ENCODE results near the gene TNS3.

Gene TNS3

GRCh38 chr7:47418601-47419309 lies 163.2 kb downstream of the TNS3 start:
- DNase-seq: no peak

- DNase-seq: no peak
Observed at GRCh38 chr7:47416492-47417480, 165.1 kb downstream of the TNS3 start.

DNA sequence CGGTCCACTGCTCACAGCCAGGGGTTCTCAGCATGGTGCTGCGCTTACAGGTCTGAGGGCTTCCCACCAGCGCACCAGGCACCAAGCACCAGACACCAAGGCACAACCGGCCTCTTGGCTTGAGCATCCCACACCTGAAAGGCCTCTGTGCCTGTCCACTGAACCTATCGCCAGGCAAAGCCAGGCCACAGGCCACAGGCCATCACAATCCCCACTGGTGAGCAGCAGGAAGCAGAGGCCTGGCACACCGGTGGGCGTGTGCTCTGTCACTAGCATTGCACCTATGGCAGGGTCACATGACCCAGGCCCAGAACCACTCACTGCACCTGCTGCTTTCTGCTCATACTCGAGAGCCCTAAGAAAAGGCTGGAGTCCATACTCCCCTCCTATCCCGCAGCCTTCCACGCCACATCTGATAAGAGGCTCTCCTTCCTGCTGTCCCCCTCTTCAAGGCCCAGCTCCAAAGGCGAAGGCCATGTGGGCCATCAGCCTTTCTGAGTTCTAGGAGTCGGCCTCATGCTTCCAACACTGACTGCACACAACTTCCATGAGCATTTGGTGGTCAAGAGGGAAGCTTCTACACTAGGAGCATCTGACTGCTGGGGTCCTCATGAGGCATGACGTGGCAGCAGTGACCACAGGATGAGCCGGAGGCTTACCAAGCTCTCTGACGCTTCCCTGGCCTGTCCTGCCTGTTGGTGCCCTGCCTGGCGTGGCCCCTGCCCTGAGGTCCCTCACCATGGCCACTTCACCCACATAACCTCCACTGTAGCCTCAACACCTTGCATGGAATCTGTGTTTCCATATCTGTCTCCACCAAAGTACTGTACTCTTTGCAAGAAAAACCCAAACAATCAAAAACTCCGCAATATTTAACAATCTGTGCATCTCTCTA lies 166.3 kb downstream of the TNS3 start:
- DNase-seq: no peak

DNA sequence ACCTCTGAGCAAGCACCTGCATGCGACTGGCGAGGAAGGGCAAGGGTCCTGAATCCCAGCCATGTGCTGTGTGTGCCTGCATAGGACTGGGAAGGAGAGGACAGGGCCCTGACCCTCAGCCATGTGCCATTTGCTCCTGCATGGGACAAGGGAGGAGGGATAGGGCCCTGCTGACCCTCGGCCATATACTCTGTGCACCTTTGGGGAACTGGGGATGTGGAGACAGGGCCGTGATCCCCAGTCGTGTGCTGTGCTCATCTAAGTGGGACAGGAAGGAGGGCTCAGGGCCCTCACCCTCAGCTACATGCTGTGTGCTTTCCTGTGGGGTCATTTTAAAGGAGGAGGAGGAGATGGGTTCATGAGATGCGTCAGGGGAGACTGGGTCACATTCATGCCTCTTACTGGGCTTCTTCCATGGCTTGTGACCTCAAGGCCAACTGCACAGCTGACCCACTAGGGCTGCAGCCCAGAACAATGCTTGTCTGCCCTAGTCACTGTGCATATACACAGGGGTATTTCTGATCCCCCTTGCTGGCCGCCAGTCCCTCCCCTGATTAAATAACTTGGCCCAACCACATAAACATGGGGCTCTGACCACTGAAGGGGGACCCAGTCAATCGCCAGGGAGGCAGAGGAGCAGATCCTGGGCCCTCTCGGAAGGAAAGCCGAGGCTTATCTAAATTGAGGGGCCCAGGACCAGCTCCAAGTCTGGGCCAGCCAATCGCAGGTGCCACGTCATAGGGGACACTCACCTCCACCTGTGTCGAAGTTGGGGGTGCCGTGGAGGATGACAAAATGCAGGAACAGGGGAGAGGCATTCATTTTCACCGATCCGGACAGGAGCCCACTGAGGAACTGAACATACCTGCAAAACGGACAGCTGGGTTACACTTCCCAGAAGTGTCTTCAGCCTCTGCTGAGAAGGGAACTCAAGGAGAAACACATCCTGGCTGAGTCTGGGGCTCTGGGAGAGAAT lies 167.3 kb downstream of the TNS3 start:
- DNase-seq: no peak

GRCh38 chr7:47413526-47414341 lies 168.2 kb downstream of the TNS3 start:
- no peak for DNase-seq

- no peak for DNase-seq
Observed at GRCh38 chr7:47411901-47412300, 170.0 kb downstream of the TNS3 start.

DNA sequence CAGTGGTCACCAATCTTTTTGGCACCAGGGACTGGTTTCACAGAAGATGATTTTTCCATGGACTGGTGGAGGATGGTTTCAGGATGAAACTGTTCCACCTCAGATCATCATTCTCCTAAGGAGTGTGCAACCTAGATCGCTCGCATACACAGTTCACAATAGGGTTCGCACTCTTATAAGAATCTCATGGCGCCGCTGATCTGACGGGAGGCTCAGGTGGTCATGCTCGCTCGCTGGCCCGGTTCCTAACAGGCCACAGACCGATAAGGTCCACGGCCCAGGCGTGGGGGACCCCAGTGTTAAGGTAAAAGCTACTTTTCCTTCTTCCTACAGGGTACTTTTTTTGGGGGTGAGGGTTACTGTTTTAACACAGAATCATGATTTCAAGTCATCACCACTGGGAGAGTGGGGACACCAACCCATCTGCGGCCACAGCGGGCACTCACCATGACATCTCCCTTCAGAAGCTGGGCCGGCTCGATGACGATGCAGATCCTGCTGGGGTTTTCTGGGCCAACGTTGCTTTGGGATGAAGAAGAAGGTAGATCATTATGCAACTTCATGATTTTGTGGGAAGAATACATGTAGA lies 170.5 kb downstream of the TNS3 start:
- no peak for DNase-seq

- DNase-seq: no peak
Observed at GRCh38 chr7:47408675-47409074, 173.2 kb downstream of the TNS3 start.

- DNase-seq: no peak
Observed at GRCh38 chr7:47407821-47408674, 173.9 kb downstream of the TNS3 start.

DNA sequence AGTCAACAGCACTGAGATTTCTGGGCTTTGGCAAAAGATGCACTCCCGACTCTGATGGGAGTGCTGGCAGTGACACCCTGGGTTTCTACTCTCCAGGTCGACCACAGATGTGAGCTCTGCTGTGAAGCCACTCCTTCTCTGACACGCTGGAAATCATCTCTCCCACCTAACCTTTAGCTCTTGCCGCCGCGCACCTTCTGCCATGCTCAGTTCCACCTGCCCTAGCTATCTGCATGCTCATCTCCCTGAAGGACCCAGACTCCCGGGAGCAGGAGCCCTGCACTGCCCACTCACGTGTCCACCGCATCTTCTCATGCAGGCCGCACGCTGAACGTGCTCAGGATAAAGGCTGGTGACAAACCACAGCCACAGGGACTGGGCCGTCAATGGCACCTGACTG lies 174.8 kb downstream of the TNS3 start:
- DNase-seq: no peak

- DNase-seq: no peak
Observed at GRCh38 chr7:47406801-47407129, 175.1 kb downstream of the TNS3 start.

GRCh38 chr7:47405921-47406800 lies 175.8 kb downstream of the TNS3 start:
- no peak for DNase-seq

GRCh38 chr7:47405286-47405904 lies 176.5 kb downstream of the TNS3 start:
- DNase-seq: no peak

DNA sequence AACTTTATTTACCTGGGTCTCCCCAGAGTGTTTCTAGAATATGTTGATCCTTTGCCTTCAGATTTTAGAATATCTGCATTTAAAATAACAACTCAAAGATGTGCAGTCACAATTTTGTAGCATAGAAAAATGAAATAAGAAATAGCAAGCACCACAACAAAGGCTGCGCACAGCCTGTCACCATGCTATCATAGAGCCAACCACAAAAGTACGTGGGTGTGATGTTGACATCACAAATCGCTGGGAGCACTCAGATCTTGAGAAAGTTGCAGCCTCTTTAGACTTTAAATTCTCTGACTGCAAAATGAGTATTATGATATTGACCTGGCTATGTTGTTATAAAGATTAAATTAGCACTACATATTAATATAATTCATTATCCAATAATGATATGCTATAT lies 177.9 kb downstream of the TNS3 start:
- DNase-seq: no peak

DNA sequence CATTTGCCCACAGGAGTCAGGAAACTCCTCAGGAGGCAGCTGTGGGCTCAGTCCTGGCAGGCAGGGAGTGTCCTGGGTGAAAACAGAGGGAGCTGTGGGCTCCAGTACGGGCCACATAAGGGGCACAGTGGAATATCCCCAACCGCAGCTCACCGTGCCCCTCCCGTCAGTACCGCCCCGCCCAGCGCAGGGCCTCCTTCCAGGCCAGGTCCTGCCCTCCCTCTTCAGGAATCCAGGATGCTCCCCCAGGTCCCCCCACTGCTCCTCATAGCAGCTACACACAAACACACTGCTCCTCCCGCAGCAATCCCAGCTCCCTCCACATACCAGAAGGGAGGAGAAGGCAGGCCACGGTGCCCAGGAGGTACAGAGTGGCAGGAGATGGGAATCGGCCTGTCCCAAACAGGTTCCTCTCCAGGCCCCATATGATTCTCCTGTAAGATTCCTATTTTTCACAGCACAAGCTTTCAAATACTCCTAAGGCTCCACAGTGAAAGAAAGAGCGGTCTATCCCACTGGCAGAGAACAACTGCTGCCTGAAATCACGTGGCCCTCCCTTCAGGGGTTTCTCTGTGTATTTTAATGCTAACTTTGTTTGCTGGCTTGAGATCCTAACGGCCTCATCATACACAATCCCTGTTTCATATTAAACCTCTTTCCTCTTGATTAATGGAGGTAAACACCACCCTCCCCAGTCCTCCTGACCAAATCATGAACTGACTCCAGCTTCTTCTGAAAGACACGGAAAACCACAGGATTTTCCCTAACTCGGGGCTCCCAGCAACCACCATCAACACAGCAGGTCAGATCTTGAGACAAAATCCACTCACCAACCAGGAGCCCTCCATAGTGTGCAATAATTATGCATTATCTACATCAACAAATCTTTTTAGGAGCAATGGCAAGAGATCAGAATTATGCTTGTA lies 178.7 kb downstream of the TNS3 start:
- DNase-seq: no peak

GRCh38 chr7:47401611-47402570 lies 180.0 kb downstream of the TNS3 start:
- no peak for DNase-seq

Data from activated CD4-positive, alpha-beta T cell treated with anti-CD3 and anti-CD28 coated beads for 1 hour (primary cell).